Measurements from ENCODE around the gene CROCC. TPM values are rescaled to one million over a fixed set of nuclear protein-coding genes. Genes with fewer than 3 reads are reported as not detected.
"Not testable (repeated sequence)": the region's sequence is repeated elsewhere in the genome, so short reads cannot be mapped to it uniquely, and the experiment has no call there.

The CROCC gene
- polyA plus RNA-seq, 1 donor (not counting 4 experiments of a cell fraction or from before 2014, with no cell fraction given) = 8.2 TPM

DNA sequence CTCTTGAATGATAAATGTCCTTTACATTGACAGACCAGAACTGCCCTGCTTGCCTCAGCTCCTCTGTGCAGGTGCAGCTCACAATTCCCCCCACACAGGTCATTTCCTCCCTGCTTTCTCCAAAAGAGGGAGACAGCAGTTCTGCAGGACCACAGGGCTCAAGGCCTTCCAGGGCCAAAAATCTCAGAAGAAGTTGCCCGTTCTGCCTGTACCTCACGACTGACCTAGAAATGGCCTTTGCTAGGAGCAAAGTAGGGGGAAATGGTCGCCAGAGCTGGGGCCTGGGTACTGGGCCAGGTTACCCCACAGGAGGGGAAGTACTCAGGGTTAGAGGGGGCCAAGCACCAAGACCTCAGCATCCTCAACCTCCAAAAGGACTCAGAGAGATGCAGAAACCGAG is 14.9 kb upstream of the CROCC start:
- no peak overlapping the region for H2AFZ ChIP-seq (ENCODE audit: control insufficient read depth, low read length)
- DNase-seq (ENCODE audit: low read depth, low spot score) (no peak), FAIRE-seq (no peak)
- no peaks in the 10 kb centered on the region for H3K9me1 ChIP-seq (ENCODE audit: control insufficient read depth, extremely low read depth, insufficient read depth, low read length)
- dilution Hi-C loops (cut with MboI; ENCODE audit: extremely low pct_ligation_motif_present, low sequenced_read_pairs) = no loop called here
- no peak overlapping the region for H3K4me3 ChIP-seq (ENCODE audit: control insufficient read depth in 2 of 3, extremely low read depth in 1 of 3, insufficient read depth in 2 of 3, low read depth in 1 of 3, low read length in 3 of 3)
- no peak for TF ChIP-seq EZH2 (IDR thresholded peaks at IDR 0.05; ENCODE audit: low read length)
- TF ChIP-seq, protein P1, sequence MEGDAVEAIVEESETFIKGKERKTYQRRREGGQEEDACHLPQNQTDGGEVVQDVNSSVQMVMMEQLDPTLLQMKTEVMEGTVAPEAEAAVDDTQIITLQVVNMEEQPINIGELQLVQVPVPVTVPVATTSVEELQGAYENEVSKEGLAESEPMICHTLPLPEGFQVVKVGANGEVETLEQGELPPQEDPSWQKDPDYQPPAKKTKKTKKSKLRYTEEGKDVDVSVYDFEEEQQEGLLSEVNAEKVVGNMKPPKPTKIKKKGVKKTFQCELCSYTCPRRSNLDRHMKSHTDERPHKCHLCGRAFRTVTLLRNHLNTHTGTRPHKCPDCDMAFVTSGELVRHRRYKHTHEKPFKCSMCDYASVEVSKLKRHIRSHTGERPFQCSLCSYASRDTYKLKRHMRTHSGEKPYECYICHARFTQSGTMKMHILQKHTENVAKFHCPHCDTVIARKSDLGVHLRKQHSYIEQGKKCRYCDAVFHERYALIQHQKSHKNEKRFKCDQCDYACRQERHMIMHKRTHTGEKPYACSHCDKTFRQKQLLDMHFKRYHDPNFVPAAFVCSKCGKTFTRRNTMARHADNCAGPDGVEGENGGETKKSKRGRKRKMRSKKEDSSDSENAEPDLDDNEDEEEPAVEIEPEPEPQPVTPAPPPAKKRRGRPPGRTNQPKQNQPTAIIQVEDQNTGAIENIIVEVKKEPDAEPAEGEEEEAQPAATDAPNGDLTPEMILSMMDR (optimal IDR thresholded peaks at IDR 0.05 in 1 of 3, IDR thresholded peaks at IDR 0.05 in 1 of 3, conservative IDR thresholded peaks at IDR 0.05 in 1 of 3; ENCODE audit: extremely low read depth in 1 of 3, insufficient read depth in 2 of 3, low read length in 3 of 3) = no peak
- no peak overlapping the region for H3K9ac ChIP-seq (ENCODE audit: control insufficient read depth, extremely low read depth, insufficient read depth, low read length)
- no peak overlapping the region for H3K4me2 ChIP-seq (ENCODE audit: control insufficient read depth, extremely low read depth, insufficient read depth, low read depth, low read length)
- no peaks in the 10 kb centered on the region for H3K36me3 ChIP-seq (ENCODE audit: control insufficient read depth in 2 of 2, extremely low read depth in 1 of 2, insufficient read depth in 2 of 2, low read length in 2 of 2)
- H3K9me3 ChIP-seq (ENCODE audit: control insufficient read depth, low read depth, low read length) = no peaks in the 10 kb centered on the region
- no peaks in the 10 kb centered on the region for H3K79me2 ChIP-seq (ENCODE audit: control insufficient read depth, insufficient read depth, low read length)
- no peaks in the 10 kb centered on the region for H3K27me3 ChIP-seq (ENCODE audit: control insufficient read depth, extremely low read depth, insufficient read depth, low read length)
- H3K27ac ChIP-seq (ENCODE audit: control insufficient read depth, insufficient read depth, low read length) = no peak overlapping the region
- no peaks in the 10 kb centered on the region for H4K20me1 ChIP-seq (ENCODE audit: control insufficient read depth, extremely low read depth, insufficient read depth, low read length)
- peaks cover 28% of the 10 kb centered on the region for H3K4me1 ChIP-seq (ENCODE audit: control insufficient read depth, extremely low read depth, insufficient read depth, low read length)

DNA sequence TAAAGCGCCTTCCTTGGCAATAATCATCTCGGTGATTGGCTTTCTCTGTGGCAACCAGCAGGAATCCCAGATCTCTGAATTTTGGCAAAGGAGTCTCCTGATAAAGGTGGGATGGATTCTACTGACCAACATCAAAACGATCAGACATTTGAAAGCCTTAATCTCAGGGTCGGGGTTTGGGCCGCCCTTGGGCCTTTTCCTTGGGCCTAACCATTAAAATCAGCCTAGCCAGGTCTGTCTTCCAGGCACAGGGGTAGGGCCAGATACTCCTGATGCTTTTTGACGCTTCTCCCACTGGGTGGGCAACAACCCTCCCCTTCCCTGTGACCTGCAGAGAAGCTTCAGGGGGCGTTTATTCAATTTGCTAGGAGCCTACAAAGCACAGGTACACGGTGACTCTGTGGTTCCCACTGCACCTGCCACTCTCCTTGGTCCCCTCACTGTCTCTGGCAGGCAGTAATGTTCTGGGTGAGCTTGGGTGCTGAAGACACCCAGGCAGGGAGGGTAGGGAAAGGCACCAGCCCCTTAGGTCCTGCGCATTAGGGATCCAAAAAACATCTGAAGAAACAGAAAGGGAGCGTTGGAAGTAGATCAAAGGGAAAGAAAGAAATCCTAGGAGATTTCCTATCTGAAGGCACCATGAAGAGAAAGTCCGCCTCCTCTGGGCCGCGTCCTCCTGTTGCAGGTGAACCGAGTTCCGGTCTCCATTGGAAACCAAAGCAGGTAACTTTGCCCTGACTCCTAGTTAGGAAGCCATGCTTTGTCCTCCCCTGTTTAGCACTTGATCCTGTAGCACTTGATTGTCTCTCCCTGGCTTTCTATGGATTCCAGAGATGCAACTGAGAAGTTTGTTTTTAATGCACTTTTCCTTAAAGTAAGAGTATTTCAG is 13.6 kb upstream of the CROCC start:
- FAIRE-seq (no peak), DNase-seq (ENCODE audit: low read depth, low spot score) (no peak)
- Histone ChIP-seq H3K4me3 (ENCODE audit: control insufficient read depth in 2 of 3, extremely low read depth in 1 of 3, insufficient read depth in 2 of 3, low read depth in 1 of 3, low read length in 3 of 3) (no peak overlapping the region), H3K9me3 (ENCODE audit: control insufficient read depth, low read depth, low read length) (no peaks in the 10 kb centered on the region), H3K9ac (ENCODE audit: control insufficient read depth, extremely low read depth, insufficient read depth, low read length) (no peak overlapping the region), H3K27me3 (ENCODE audit: control insufficient read depth, extremely low read depth, insufficient read depth, low read length) (no peaks in the 10 kb centered on the region), H3K36me3 (ENCODE audit: control insufficient read depth in 2 of 2, extremely low read depth in 1 of 2, insufficient read depth in 2 of 2, low read length in 2 of 2) (no peaks in the 10 kb centered on the region), H4K20me1 (ENCODE audit: control insufficient read depth, extremely low read depth, insufficient read depth, low read length) (no peaks in the 10 kb centered on the region), H2AFZ (ENCODE audit: control insufficient read depth, low read length) (no peak overlapping the region), H3K4me2 (ENCODE audit: control insufficient read depth, extremely low read depth, insufficient read depth, low read depth, low read length) (no peak overlapping the region), H3K79me2 (ENCODE audit: control insufficient read depth, insufficient read depth, low read length) (no peaks in the 10 kb centered on the region), H3K27ac (ENCODE audit: control insufficient read depth, insufficient read depth, low read length) (no peak overlapping the region), H3K4me1 (ENCODE audit: control insufficient read depth, extremely low read depth, insufficient read depth, low read length) (peaks cover 27% of the 10 kb centered on the region), H3K9me1 (ENCODE audit: control insufficient read depth, extremely low read depth, insufficient read depth, low read length) (no peaks in the 10 kb centered on the region)
- TF ChIP-seq, protein P1 (optimal IDR thresholded peaks at IDR 0.05 in 1 of 3, IDR thresholded peaks at IDR 0.05 in 1 of 3, conservative IDR thresholded peaks at IDR 0.05 in 1 of 3; ENCODE audit: extremely low read depth in 1 of 3, insufficient read depth in 2 of 3, low read length in 3 of 3) = no peak
- TF ChIP-seq EZH2 (IDR thresholded peaks at IDR 0.05; ENCODE audit: low read length) = no peak
- dilution Hi-C loops (cut with MboI; ENCODE audit: extremely low pct_ligation_motif_present, low sequenced_read_pairs) = no loop called here

DNA sequence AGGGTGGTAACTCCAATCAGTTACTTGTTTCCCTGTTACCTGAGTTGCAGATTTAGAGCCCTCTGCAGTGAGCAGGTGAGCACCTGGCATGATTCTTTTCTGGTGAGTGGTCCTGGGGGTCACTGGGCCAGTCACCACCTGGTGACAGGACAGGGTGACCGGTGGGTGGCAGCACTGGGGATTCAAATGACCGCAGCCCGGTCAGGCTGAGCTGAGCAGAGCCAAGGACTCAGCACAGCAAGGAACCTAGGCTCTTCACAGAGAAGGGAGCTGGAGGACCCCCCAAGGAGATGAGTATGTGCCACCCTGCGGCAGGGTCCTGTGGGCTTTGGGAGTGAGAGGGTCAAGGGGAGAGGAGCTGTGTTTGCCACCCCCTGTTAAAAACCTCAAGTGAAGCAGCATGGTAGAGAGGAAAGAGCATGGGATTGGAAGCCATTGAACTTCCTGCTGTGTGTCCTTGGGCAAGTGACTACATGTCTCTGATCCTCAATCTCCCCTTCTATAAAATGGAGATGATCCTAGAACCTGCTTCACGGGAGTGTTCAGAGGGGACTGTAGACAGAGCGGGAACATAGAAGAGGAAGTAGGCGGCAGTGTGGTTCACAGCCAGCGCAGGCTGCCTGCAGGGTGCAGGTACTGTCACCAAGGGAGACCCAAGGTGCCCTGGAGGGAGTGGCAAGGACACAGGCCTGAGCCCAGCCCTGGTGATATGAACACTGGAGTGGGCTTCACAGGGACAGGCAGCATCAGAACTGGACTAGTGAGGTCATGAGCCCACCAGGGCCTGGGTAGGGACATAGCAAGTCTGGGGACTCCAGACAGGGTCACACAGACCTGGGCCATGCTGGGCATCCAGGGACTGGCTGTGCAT is 9.6 kb upstream of the CROCC start:
- H3K27me3 ChIP-seq (ENCODE audit: control insufficient read depth, extremely low read depth, insufficient read depth, low read length); H2AFZ ChIP-seq (ENCODE audit: control insufficient read depth, low read length); H3K36me3 ChIP-seq (ENCODE audit: control insufficient read depth in 2 of 2, extremely low read depth in 1 of 2, insufficient read depth in 2 of 2, low read length in 2 of 2); dilution Hi-C loops (cut with MboI; ENCODE audit: extremely low pct_ligation_motif_present, low sequenced_read_pairs); H3K9me3 ChIP-seq (ENCODE audit: control insufficient read depth, low read depth, low read length); H3K4me3 ChIP-seq (ENCODE audit: control insufficient read depth in 2 of 3, extremely low read depth in 1 of 3, insufficient read depth in 2 of 3, low read depth in 1 of 3, low read length in 3 of 3); H3K9me1 ChIP-seq (ENCODE audit: control insufficient read depth, extremely low read depth, insufficient read depth, low read length); H3K27ac ChIP-seq (ENCODE audit: control insufficient read depth, insufficient read depth, low read length); H3K9ac ChIP-seq (ENCODE audit: control insufficient read depth, extremely low read depth, insufficient read depth, low read length); DNase-seq (ENCODE audit: low read depth, low spot score); H3K4me2 ChIP-seq (ENCODE audit: control insufficient read depth, extremely low read depth, insufficient read depth, low read depth, low read length); H3K79me2 ChIP-seq (ENCODE audit: control insufficient read depth, insufficient read depth, low read length); H4K20me1 ChIP-seq (ENCODE audit: control insufficient read depth, extremely low read depth, insufficient read depth, low read length): not testable (repeated sequence)
- peaks cover 15% of the 10 kb centered on the region for H3K4me1 ChIP-seq (ENCODE audit: control insufficient read depth, extremely low read depth, insufficient read depth, low read length)
- FAIRE-seq = peak; percentile 71
